GM21515 (cell line): ENCODE data around the gene CHRNA4.
"Not testable (repeated sequence)": the region's sequence is repeated elsewhere in the genome, so short reads cannot be mapped to it uniquely, and the experiment has no call there.

Experiments
- ATAC-seq: cut with Tn5 transposase; IDR thresholded peaks from one replicate; pipeline ENCODE4 v1.9.1; 2021; ENCODE audit not compliant: unreplicated experiment

The CHRNA4 gene

DNA sequence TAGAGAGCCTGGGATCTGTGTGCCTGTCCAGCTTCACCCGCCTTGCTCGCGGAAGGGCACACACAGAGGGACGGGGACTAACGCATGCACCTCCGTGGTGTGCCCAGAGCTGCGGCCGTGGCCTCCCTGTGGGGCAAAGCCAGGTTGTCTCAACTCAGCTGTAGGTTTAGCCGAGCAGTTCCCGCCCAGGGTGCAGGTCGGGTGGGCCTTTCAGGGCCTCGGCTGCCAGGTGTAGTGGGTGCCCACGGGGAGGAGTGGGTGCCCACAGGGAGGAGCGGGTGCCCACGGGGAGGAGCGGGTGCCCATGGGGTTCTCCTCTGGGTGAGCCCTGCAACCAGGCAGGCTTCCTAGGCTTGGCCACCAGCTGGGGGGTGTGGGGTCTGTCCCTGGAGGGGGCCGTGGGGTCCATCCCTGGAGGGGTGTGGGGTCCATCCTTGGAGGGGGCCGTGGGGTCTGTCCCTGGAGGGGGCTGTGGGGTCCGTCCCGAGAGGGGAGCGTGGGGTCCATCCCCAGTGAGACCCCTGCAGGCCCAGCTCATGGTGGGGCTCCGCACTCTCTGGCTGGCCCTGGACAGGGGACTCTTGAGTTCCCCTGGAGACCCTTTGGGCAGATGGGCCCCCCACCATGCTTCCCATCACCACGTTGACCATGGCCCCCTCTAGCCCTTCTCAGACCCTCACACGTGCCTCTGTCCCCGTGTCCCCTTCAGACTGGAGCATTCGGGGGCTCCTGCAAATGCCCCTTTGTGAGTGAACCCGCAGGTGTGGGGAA, 37.8 kb upstream of the CHRNA4 start:
- ATAC-seq: no peak

DNA sequence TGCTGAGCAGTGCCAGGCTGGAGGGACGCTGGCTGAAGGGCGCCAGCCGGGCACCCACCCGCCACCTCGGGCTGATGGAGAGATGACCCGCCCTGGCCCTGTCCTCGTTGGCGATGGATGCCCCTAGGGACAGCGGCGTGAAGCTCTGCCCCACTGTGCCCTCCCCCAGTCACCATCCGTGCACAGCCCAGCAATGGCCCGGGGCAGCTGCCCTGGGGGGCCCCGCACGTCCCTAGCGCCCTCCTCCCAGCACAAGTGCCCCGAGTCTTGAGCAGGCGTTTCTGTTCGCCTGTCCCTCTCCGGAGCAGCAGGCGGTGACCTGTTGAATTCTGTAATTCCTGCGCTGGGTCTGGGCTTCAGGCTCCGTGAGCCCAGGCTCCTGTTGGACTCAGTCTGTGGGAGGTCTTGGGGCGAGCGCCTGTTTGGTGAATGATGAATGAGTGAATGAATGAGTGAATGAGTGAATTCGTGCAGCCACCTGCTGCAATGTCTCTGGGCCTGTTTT, 36.8 kb upstream of the CHRNA4 start:
- ATAC-seq: no peak

DNA sequence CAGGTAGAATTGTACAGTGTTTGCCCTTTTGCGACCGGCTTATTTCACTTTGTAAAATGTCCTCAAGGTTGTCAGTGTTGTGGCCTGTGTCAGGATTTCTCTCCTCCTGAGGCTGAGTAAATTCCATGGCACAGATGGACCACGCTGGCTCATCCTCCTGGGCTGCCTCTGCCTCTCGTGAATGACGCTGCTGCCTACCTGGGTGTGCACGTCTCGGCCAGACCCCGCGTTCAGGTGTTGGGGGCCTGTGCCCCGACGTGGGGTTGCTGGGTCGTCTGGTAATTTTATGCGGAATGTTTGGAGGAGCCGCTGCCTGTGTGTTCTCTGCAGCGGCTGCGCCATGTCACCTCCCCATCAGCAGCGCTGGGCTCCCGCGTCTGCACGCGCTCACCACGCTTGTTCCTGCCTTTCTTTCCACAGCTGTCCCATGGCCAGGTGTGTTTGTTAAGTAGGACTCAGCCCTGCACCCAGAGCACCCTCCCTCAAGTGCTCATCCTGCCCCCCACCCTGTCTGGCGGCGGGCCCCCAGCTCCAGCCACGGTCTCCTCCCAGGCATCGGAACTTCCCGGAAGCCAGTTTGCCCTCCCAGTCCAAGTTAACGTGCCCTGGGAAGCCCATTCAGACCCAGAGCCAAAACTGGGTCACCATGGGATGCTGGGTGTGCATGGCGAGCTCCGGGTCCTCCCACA, 36.1 kb upstream of the CHRNA4 start:
- ATAC-seq: no peak

DNA sequence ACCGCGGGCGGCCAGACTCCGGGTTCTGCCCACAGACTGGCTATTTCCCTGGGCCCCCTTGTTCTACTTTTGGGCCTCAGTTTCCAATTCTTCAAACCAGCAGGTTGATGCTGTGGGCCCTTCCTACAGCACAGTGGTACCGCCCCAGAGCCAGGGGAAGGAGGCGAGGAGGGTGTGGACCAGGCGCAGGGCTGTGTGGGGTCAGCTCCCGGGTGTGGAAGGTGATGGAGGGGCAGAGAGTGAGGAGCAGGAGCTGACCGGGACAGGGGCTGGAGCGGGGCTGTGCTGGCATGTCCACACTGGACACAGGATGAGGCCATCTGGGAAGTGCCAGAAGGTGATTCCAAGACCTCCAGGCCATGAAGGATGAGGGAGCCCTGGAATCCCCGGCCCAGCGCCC, 35.2 kb upstream of the CHRNA4 start:
- no peak for ATAC-seq

DNA sequence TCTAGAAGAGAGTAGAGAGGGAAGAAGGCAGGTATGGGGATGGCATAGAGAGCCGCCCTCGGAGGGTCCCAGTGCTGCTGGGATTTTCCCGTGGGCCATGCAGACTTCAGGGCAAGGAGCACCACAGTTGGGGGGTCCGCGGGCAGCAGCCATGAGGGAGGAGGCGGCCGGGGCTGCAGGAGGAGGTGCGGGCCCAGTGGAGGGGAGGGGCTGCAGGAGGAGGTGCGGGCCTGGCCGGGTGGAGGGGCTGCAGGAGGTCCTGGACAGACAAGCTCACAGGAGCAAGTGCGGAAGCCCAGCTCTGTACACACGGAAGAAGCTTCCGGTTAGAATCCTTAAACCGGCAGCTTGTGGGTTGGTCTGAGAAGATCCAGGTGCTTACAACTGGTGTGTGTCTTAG, 34.6 kb upstream of the CHRNA4 start:
- ATAC-seq: no peak

DNA sequence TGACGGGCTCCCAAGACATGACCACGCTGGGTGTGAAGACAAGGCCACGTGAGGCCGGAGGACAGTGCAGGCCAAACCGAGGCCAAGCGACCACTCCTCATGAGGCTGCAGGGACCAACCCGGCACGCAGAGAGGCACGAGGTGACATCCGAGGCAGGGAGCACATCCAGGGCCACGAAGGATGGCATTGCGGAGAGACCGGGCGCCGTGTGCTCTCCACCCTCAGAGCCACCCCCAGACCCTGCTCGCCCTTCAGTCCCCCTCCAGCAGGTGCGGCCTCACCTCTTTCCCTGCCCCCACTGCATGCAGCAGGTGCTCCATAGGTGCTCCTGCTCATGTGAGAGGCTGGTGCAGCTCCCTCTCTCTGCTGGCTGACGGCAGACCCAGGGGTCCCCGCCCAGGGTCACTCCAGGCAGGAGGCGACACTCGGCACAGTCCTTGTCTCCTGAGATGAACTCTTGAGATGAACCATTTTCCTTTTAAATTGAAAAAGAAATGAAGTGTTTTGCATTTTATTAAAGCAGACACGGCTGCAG, 33.8 kb upstream of the CHRNA4 start:
- no peak for ATAC-seq

DNA sequence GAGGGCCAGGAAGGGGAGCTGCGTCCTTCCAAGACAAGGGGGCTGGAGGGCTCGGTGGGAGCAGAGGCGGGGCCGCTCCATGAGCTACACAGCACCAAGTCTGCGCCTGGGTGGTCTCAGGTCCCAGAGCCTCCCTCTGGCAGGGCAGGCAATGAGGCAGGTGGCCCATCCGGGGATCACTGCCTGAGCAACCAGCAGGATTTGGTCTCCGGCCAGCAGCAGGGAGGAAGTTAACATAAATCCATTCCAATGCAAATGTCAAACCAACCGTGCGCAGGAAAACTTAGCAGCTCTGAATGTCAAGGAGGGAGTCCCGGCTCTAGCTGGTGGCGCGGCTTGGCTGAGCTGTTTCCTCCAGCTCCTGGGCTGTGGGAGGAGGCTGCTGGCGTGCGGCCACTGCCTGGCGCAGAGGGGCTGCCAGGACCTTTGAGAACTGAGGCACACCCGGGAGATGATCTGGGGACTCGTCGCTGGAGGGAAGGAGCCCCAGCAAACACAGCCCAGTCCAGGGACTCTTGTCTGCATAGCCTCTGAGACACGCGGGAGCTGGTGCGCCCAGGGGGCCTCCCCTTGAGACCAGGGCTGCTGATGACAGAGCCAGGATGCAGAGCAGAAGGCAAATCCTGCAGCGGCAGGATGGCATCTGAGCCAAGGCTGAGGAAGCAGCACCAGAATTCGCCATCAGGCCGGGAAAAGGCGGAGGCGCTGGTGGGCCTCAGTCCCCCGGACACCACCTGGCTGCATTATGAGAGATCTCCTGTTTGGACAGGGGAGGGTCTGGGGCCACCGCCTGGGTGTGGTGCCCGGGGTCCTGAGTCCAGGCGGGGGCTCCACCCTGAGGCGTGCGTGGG, 33.1 kb upstream of the CHRNA4 start:
- ATAC-seq: no peak

DNA sequence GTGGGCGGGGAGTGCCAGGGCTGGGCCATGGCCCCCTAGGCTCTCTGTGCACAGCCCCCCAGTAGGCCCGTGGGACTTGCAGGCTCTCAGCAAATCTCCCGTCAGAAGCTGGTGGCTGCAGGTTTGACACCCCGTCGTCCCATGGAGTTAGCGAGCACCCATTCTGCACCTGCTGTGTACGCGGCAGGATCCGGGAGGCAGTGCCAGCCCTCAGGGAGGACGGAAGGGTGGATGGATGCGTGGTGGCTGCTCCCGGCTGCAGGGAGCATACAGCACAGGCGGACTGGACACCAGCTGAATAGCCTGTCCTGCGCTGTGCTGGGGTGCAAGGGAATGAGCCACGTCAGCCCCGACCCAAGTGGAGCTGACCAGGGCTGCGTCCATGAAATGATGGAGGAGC, 32.4 kb upstream of the CHRNA4 start:
- no peak for ATAC-seq

DNA sequence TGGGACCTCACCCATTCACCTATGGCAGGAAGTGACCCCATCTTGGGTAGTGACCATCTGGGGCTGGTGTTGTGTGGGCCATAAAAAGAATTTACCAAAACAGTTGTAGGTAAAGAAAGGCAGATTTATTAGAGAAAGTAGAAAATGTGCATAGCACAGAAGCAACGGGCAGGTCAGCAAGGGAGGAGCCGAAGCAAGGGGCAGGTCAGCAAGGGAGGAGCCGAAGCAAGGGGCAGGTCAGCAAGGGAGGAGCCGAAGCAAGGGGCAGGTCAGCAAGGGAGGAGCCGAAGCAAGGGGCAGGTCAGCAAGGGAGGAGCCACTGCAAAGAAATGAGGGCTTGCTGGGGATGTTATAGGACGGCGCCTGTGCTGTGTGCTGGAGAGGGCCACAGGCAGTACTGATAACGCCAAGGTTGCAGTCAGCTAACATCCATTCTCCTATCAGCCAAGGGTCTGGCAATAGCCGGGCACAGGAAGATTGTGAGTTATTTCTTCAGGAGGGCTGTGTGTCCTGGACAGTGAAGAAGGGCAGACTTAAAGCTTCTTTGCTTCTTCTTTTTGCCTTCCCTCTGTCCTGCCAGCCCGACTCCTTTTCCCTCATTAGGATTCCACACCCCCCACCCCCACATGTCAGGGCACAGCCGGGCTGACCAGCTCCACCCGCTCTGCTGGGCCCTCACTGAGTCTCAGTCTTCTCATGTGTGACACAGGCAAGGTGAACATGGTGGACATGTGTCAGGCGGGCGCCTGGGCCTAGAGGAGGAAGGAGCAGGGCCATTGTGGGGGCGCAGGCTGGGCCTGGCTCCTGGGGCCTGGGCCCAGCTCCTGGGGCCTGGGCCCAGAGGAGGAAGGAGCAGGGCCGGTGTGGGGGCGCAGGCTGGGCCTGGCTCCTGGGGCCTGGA, 31.6 kb upstream of the CHRNA4 start:
- no peak for ATAC-seq

DNA sequence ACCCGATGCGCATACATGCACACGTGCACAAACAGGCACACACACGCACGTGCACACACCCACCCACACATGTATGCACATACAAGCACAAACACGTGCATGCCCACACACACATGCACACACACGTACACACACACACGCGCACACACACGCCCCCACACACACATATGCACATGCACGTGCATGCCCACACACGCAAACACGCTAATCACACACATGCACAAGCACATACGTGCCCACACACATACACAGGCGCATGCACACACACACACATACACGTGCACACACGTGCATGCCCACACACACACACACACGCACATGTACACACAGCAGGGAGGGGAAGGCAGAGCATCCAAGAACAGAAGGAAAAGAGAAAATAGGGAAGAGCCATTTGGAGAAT, 26.8 kb upstream of the CHRNA4 start:
- no peak for ATAC-seq

DNA sequence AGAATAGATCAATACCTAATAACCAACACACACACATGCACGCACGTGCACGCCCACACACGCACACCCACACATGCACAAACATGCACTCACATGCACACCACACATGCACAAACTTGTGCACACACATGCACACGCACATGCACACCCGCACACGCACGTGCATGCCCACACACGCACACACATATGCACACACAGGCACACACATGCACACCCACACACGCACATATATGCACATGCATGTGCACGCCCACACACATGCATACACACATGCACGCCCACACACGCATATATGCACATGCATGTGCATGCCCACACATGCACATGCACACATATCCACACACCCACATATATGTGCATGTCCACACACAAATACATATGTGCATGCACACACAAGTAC, 26.2 kb upstream of the CHRNA4 start:
- ATAC-seq: no peak

DNA sequence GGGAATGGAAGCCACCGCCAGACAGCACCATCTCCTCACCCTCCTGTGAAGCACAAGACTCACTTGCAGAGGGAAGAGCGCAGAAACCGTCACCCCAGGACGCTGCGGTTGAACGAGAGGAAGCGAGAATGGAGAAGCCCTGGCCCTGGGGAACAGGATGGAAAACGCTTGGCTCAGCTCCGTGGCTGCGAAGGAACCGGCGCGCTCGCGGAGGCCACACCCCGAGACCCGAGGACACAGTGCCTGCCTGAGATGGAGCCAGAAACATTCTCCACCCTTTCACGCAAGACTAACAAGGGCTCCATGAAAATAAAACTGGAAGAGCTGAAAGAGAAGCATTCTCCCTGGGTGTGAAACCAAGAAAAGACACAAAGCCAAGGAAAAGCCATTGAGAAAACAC, 25.3 kb upstream of the CHRNA4 start:
- ATAC-seq: no peak

DNA sequence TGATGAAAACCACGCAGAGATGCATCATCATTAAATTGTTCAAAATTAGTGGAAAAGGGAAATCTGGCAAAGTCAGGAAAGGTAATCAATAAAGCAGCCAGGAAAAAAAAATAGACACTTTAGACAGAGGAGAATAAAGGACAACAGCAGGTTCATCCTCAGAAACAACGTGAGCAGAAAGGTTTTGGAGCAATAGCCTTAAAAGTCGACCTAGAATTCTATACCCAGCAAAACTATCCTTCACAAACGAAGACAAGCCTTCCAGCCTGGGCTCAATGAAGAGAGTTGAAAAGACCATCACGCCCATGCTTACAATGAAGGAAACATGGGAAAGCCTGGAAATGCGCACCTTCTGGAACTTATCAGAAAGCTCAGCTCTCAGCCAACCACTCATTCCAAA, 24.7 kb upstream of the CHRNA4 start:
- no peak for ATAC-seq

DNA sequence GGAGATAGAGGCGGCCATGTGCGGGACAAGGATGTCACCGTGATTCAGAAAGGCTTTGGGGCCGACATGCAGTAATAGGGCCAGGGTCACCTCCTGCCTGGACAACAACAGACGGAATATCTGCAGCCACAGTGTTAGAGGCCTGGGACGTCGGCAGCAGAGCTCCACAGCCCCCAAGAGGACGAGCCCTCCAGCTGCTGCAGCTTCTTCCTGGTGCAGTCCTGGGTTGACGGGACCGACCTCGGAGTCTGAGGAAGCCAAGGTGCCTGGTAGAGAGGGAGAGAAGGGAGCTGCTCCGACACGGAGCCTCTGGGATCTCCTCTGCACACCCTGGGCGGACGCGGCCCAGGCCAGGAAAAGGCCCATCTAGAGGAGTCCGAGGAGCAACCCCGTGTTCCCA, 23.2 kb upstream of the CHRNA4 start:
- no peak for ATAC-seq

DNA sequence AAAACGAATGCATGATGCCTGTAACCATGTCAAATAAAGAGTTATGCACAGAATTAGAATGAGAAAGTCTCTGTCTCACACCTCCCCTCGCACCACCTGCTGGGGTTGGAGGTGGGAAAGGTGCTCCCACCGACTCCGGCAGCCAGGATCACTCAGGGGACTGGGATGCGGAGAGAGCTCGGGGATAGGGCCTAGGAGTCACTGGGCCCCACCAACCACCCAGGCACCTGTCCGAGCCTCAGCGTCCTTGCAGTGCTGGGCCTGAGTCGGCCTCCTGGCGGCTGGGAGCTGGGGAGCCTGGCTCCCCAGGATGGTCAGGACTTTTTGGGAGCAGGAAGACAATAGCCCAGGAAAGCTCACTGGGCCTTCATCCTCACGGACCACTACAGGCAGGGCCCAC, 22.4 kb upstream of the CHRNA4 start:
- ATAC-seq: no peak

DNA sequence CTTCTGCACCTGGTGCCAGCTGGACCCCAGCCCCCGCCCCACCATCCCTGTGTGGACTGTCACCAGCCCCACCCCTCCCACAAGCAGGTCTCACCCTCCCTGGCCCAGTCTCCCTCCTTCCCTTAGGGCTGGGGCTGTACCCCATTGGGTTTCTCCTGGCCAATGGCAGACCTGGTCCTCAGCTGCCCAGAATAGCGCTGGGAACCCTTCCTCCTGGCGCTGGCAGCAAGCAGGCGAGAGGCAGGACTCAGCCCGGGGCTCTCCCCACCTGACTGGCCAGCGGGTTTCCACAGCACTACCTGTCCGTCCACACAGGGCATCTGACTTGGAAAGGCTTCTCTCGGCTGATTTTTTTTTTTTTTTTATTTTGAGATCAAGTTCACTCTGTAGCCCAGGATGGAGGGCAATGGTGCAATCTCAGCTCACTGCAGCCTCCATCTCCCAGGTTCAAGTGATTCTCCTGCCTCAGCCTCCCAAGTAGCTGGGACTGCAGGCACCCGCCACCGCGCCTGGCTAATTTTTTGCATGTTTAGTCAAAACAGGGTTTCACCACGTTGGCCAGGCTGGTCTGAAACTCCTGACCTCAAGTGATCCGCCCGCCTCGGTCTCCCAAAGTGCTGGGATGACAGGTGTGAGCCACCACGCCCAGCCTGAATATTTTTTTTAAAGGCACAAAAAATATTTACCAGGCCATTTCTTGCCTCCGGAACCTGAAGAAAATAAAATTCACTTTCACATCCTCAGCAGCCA, 21.6 kb upstream of the CHRNA4 start:
- ATAC-seq: no peak

DNA sequence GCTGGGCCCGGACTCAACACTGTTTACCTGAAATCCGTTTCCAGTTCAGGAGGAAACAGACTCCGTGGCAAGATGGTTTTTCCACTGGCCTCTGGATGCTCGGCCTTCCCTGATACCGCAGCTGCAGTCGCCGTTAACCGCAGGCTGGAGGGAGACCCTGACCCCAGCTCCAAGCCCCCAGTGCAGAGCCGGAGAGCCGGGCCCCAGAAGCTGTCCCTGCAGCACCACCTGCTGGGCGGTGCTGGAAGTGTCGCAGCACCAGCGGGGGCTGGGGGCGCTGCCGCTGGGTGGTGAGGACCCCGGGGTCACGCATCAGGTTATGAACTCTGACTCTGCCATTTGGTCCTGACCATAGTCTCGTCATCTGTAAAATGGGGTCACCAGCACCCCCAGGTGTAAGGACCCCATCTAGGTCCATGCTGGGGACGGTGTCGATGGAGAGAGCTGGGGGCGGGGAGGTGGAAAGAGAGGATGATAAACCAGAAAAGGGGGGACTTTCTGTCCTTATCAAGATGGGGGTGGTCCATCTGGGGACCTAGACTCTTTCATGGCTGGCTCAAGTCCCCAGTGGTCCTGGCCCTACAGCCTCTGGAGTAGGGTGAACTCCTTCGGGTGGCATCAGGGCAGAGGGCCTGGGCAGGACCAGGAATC, 20.8 kb upstream of the CHRNA4 start:
- no peak for ATAC-seq

DNA sequence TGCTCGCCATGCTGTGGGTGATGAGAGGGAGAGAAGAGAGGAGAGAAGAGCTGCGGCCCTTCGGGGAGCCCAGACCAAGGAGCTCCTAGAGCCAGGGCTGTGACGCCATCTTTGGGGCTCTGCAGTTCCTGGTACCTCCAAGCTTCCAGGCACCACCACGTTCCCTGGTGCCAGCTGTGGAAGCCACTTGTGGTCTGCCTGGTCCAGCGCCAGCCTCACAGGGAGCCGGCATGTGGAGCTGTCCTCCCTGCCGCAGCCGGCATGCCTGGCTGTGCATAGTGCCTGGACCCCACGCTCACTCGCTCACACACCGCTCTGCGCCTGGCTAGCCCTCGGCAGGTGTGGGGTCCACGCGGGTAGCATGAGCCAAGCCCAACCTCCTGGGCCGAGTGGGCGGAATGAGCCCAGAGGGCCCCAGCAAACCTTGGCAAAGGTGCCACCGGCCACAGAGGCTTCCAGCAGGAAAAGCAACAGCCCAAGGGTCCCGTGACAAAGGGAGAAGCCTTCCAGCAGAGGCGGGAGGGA, 19.3 kb upstream of the CHRNA4 start:
- no peak for ATAC-seq

DNA sequence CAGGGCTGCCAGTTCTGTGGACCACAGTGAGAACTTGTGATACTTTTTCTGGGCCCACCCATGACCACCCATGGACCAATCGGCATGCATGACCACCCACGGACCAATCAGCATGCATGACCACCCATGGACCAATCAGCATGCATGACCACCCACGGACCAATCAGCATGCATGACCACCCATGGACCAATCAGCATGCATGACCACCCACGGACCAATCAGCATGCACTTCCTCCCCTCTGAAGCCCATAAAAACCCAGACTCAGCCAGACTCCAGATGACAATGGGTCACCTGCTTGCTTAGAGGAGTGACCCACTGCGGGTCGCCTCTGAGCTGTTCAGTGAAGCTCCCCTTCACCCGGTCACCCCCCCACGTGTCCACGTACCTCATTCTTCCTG, 18.7 kb upstream of the CHRNA4 start:
- not testable (repeated sequence) for ATAC-seq
